GM12801 (cell line): ENCODE data around the gene CRISP3.

Experiments
- CTCF ChIP-seq: IDR thresholded peaks from one replicate; pipeline ENCODE4 v1.5.1; 2011; ENCODE audit warnings: control low read depth; ENCODE audit not compliant: insufficient read length; ENCODE audit errors: extremely low read depth

The CRISP3 gene

GRCh38 chr6:49733680-49734079 is 10.5 kb downstream of the CRISP3 start:
- no peak for TF ChIP-seq CTCF

GRCh38 chr6:49732781-49733180 is 11.4 kb downstream of the CRISP3 start:
- TF ChIP-seq CTCF: no peak

- TF ChIP-seq CTCF: no peak
Observed at GRCh38 chr6:49730251-49730650, 13.9 kb downstream of the CRISP3 start.

GRCh38 chr6:49721297-49721696 is 22.9 kb downstream of the CRISP3 start:
- no peak for TF ChIP-seq CTCF

GRCh38 chr6:49720372-49720771 is 23.8 kb downstream of the CRISP3 start:
- no peak for TF ChIP-seq CTCF

- TF ChIP-seq CTCF: no peak
Observed at GRCh38 chr6:49713346-49713745, 30.8 kb downstream of the CRISP3 start, which contains the start of gene CRISP2. Gene CRISP2 (minus strand): TSS chr6:49713543. CDS start chr6:49709196, 4,347 bp downstream.

- no peak for TF ChIP-seq CTCF
Observed at GRCh38 chr6:49698478-49698877, 45.7 kb downstream of the CRISP3 start.

- no peak for TF ChIP-seq CTCF
Observed at GRCh38 chr6:49693512-49693911, 50.7 kb downstream of the CRISP3 start.
